ENCODE results near the gene TRNAU1AP.
"Not testable (repeated sequence)": the region's sequence is repeated elsewhere in the genome, so short reads cannot be mapped to it uniquely, and the experiment has no call there.

The TRNAU1AP gene

DNA sequence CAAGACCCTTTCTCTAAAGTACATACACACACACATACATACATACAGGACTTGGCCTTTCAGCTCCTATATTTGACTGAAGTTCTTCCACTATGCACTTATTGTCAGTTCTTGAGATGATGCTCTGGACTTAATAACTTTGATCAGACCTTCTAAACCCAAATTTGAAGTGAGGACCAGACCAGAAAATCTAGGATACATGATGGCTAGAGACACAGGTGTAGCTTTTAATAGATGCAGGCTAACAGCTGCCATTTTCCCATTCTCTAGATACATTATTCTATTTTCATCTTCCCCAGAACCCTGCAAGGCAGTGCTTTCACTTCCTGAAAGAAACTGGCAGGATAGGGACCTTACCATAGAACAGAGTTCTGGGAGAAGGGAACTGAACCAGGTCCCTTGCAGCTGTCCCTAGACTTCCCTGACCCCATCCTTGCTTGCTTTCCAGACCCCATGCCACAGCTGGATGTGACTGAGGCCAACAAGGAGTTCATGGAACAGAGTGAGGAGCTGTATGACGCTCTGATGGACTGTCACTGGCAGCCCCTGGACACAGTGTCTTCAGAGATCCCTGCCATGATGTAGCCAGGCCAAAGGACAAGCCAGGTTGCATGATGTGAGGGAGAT is 24.3 kb downstream of the TRNAU1AP start:
- no peak for DNase-seq (ENCODE audit: low spot score)

DNA sequence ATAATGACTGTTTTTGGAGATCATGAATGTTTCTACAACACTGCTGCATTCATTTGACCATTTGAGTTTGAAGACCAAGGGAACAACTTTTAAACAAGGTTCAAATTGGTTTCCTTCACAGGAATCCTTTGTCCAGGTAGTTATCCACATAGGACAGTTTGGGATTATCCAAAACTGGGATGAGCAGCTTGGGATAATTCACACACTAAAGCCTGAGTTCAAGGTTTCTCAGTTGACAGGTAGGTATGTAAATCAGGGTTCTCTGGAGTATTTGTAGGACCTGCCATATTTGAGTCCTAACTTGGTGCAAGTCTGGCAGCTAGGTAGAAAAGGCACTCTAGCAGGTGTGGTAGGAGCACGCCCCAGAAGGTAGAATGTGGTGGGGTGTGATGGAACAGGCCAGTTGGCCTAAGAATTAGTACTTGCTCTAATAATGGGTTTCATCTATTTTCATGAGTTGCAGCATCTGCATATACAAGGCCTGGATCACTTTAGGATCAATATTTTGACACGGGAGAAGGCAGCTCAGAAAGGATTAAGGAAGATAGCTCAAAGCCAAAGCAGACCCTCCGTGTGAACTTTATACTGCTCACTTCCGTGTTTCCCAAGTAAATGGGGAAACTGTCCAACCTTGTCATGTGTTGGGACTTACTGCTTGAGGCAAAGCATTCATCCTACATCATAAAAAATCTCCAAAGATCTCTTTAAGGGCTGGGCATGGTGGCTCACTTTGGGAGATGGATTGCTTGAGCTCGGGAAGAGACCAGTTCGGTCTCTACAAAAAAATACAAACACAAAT is 25.1 kb downstream of the TRNAU1AP start:
- DNase-seq (ENCODE audit: low spot score) = no peak

DNA sequence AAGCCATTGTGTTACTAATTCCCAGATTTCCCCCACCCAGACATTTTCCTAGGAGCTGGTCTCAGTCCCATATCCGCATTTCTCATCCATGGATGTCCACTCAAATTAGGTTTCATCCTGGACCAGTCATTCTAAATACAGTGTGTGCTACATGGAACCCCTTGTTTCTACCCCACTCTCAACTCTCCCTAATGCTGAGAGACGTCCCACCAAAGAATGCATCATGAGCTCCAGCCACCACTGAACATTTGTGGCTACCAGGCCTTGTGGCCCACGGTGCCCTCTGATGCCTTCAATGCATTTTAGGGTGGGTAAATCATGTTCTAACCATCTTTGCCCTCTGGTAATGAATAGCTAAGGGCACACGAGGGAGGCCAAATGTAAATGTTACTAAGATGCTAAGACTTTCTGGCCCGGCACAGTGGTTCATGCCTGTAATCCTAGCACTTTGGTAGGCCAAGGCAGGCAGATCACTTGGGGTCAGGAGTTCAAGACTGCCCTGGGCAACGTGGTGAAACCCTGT is 25.9 kb downstream of the TRNAU1AP start:
- no peak for DNase-seq (ENCODE audit: low spot score)

DNA sequence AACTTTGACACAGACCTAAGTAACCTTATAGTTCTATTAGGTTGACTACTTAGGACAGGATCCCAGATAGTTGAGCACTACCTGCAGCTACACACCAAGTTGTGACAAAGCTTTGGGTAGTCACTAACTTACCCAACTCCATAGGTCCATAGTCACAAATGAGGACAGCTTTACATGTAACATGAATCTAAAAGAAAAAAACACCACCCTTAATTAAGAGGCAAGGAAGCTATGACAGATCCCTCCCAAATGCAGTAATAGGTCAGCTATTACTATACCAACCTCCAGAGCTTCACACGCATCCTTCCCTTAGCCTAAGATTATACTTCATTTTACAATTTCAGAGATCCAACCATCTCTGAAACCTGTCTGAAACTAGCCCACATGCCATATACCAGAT is 26.5 kb downstream of the TRNAU1AP start:
- DNase-seq (ENCODE audit: low spot score) = no peak

DNA sequence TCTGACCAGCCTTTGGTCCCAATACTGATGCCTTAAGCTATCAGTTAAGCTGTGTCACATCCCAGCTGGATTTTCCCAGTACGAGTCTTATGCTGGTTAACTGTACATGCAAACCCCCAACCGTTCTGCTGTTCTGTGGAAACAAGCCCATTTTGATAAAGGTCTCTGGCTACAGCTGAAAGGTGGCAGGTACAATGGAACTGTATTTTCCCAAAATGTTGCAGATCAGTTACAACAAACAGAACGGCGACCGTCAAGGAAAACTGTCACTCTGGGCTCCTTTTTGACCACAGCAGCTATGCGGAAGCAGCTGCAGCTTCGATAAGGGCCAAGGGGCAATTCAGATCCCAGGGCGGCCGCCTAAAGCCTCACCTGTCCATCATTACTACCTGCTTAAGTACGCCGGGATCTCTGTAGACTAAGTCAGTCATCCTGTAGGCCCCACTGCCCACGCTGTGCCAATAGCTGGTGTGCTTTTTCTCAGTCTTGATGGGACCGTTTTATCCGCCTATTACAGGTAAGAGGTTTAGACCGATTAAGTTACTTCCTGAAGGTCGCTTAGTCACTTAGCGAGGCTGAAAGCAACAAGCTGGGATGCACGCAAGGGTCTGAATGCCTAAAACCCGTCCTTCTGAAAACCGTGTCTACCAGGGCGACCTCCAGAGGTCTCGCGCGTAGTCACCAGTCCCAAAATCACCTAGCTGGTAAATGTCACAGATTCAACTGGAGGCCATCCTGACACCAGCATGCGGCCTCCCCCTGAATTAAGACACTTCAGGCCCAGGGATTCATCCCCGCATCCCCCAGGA is 28.0 kb downstream of the TRNAU1AP start:
- no peak for DNase-seq (ENCODE audit: low spot score)

DNA sequence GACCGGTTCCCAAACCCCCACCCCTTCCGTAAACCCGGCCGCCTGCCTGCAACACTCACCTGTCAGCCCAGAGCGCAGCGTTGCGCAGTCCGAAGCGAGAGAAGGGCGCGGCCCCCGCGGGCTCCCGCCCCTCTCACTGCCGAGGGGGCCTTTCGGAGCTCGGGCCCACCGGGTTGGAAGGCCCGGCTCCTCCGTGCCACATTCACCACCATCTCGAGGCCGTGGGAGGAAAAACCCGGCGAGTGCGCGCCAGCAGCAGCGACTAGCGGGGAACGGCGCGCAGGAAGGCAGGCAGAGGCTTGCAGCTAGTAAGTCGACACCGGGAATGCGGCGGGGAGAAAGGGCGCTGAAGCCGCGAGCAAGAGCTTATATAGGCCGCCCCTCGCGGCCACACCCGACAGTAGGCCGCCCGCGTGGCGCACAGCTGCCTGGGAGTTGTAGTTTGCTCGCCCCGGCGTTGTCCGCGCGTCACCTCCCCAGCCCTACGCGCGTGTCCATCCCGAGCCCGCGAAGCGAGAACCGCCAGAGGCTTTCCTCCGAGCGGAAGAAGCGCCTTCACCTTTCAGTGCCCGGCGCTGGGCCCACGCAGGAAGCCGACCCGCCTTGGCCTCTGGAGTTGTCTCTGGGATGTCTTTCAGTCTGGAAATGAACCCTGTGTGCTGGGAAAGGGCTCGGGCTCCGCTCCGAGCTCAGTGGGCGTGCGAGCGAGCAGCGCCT is 28.8 kb downstream of the TRNAU1AP start:
- DNase-seq (ENCODE audit: low spot score) = peak; percentile 94

DNA sequence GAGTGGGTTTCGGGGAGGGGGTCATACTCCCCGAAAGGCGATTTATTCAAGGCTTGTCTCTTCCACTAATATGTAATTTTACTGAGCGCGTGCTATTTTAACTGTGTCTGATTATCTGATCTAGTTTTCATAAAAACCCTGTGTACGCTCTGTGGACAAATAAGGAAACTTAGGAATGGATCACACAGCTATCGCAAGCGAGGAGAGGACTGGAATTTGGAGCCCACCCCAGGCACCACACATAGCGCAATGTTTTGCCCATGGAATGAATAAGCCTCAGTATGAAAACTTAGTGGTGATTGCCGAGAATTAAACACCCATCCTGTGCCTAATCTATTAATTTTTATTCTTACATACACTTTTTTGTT is 29.3 kb downstream of the TRNAU1AP start:
- no peak for DNase-seq (ENCODE audit: low spot score)

DNA sequence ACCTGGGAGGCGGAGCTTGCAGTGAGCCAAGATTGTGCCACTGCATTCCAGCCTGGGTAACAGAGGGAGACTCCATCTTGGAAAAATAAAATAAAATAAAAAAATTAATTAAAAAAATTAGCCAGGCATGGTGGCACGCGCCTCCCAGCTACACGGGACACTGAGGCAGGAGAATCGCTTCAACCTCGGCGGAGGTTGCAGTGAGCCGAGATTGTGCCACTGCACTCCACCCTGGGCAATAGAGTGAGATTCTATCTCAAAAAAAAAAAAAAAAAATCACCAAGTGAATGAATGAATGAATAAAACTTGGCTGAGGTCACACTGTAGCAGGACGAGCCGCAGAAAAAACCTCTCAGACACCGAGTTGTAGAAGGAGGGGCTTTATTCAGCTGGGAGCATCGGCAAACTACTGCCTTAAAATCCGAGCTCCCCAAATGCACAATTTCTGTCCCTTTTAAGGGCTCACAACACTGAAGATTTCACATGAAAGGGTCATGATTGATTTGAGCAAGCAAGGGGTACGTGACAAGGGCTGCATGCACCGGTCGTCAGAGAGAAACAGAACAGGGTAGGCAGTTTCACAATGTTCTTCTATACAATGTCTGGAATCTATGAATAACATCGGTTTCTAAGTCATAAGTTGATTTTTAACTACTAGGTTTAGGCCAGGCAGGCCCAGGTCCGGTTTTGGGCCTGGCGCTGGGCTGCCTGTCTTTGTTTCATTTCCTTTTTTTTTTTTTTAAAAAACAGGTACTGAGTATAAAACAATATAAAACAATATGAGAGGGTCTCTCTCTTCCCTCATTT is 33.9 kb downstream of the TRNAU1AP start:
- not testable (repeated sequence) for DNase-seq (ENCODE audit: low spot score)

DNA sequence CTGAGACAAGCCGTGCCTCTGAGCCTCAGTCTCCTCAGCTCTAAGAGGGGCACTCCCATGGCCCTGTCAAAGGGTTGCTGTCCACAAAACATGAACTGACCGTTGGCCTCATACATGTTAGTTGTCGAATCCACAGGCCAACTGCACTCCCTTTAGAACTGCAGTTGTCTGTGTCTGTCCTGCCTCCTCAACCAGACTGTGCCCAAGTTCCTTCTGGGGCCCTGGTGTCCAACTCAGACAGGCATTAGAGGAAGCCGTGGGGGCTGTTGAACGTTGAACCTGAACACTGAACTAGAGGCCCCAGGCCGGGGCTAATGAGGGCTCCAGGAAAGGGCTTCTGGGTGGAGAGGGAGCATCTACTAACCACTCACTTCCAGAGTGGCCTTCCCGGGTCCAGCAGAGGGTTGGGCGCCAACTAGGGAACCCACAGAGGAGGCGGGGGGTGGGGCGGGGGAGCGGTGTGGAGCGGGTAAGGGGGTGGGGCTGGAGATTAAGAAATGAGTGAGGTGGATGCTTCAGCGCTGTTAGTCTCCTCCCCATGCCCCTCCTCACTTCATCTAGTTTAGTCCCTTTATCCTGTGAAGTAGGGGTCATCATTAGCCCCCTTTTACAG is 38.9 kb downstream of the TRNAU1AP start, which contains the start of gene RAB42:
Gene RAB42 (plus strand): TSS at position 558 of the 613 bp plus-strand sequence. CDS start 247 bp downstream, outside the sequence.
- no peak for DNase-seq (ENCODE audit: low spot score)

DNA sequence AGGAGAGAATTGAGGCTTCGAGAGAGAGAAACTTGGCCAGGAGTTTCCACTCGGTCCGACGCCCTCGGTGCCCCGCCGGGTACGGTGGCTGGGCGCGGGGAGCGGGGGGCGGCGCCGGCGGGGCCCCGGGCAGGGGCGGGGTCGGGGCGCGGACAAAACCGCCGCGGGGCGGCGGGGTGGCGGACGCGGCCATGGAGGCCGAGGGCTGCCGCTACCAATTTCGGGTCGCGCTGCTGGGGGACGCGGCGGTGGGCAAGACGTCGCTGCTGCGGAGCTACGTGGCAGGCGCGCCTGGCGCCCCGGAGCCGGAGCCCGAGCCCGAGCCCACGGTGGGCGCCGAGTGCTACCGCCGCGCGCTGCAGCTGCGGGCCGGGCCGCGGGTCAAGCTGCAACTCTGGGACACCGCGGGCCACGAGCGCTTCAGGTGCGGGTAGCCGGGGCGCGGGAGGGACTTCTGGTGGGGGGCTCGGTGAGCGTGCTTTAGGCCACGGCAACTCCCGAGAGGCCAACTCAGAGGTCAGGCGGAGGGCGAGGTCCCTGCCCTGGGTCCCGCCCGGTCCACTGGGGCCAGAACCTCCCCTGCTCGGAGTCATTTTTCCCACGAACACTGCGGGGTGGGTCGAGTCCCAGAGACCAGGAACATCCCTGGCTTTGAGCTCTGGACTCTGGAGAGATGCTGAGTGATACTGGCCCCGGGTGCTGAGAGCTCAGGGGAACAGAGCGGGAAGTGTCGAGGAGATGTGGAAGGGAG is 39.6 kb downstream of the TRNAU1AP start:
- DNase-seq (ENCODE audit: low spot score) = no peak

DNA sequence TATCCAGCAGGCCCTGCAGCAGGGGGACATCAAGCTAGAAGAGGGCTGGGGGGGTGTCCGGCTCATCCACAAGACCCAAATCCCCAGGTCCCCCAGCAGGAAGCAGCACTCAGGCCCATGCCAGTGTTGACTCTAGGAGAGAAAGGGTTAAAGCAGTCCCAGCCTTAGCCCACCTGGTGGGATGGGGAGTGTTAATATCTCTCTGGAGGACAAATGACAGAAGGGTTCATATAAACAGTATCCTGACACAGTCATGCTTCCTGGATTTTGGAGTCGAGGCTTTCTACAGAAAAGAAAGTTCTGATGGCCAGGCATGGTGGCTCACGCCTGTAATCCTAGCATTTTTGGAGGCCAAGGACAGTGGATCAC is 41.1 kb downstream of the TRNAU1AP start:
- not testable (repeated sequence) for DNase-seq (ENCODE audit: low spot score)

DNA sequence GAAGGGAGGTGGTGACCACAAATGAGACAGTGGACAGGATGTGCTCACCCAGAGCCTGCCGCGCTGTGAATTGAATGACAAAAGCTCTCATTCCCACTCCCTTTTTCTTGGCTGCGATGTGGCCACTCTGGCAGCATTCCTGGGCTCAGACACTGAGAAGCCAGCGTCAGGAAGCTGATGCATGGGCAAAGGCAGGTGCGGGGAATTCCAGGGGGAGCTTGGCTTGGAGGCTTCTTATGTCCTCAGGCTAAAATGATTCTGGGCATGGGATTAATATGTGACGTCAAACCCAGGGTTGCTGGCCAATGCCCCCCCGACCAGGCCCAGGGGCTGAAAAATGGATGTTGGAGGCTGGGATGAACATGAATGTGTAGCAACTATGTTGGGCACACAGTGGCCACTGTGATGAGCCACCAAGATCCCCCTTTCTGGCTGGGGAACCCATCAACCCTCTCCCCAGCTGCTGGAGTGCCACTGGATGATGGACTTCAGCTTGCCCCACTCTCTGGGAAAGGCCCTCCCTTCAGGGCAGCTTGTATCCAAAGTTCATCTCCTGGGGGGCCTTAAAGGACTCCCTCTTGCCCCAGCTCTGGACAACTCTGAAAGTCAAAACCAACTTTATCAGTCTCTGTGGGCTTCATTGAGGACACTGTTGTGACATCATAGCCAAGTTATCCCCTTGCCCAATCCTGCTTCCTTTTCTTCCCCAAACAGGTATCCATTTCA is 42.0 kb downstream of the TRNAU1AP start:
- not testable (repeated sequence) for DNase-seq (ENCODE audit: low spot score)

DNA sequence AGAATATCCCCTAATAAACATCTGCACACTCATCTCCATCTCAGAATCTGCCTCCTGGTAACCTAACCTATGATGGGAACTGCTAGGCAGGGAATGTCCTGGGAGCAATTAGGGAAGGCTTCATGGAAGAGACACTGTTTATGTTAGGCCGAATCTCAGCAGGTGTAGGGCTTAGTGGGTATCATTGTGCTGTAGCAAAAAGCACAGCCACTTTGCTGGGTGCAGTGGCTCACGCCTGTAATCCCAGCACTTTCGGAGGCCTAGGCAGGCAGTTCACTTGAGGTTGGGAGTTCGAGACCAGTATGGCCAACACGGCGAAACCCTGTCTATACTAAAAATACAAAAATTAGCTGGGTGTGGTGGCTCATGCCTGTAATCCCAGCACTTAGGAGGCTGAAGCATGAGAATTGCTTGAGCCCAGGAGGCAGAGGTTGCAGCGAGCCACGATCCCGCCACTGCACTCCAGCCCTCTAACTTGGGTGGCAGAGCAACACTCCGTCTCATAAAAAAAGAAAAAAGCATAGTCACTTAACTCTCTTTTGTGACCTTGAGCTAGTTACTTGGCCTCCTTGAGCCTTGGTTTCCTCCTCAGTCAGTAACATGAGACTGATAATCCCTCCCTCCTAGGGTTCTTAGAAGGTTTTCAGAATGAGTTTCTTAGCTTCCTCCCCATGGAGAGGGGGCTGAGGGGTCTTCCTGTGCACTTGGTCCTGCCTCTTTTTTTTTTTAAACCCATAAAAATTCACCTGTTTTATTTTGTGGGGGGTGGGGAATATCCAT is 42.7 kb downstream of the TRNAU1AP start:
- DNase-seq (ENCODE audit: low spot score) = no peak

DNA sequence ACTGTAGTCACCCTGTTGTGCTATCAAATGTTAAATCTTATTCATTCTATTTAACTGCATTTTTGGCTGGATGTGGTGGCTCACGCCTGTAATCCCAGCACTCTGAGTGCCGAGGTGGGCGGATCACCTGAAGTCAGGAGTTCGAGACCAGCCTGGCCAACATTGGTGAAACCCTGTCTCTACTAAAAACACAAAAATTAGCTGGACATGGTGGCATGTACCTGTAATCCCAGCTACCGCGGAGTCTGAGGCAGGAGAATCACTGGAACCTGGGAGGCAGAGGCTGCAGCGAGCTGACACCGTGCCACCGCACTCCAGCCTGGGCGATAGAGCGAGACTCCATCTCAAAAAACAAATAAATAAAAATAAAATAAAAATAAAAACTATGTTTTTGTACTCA is 43.4 kb downstream of the TRNAU1AP start:
- not testable (repeated sequence) for DNase-seq (ENCODE audit: low spot score)

DNA sequence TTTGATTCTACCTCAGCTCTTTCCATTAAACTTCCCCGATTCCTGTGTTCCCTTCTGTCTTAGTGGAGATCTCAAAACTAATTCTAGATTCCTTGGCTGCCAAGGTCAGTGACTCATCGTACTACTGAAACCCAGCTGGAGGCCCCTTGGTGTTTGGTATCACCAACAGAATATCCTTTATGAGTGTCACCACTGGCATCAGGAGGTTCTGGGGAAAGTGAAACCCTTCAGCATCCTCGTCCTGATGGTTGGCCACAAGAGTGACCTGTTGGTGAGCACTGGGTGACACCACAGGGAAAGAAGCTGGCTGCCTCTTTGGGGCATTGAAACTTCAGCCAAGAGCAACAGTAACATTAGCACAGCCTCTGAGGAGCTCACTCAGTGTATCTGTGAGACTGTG is 48.8 kb downstream of the TRNAU1AP start:
- DNase-seq (ENCODE audit: low spot score) = no peak

DNA sequence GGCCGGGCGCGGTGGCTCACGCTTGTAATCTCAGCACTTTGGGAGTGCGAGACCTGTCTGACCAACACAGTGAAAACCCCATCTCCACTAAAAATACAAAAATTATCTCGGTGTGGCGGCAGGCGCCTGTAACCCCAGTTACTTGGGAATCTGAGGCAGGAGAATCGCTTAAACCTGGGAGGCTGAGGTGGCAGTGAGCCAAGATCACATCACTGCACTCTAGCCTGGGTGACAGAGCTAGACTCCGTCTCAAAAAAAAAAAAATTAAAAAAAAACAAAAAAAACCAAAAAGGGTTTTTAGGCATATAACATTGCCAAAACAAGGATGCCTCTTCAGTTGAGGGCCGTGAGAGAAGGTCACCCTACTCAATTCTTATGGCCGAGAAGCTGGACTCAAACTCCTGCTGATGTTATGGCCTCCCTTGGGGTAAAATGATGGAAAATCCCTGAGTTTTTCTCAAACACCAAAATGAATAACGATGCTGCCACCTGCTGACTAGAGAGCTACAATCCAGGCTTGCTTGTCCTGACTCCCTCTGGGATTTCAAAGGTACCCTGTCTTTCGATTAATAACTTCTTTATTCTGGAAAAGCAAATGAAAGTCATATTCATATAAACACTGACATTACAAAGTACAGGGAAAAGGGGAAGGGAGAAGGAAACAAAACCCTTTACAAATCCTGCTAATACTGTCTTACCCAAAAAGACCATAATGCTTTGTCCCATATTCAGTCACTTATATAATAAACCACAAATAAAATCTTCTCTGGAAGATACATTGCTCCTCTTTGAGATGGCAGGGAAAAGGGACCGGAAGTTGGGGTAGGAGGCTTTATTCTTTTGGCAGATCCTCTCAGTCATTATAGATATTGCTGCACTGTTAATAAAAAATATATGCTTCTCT is 49.9 kb downstream of the TRNAU1AP start:
- DNase-seq (ENCODE audit: low spot score) = peak; percentile 56

DNA sequence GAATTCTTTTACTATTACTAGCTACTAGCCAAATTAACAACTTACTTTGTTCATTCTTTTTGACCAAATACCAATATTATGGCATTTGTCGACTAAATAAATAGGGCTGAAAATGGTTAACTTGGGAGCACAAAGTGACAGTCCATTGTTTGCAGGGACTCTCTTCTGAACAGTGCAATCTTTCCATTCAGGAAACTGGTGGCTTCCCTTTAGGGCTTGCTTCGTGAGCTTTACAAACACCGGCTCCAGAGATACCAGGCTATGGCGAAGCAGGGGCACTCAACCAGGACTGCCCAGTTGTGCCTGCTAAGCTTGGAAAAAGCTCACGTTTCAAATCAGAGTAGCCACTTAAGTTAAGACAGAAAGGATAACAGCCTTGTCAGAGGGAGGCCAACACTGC is 51.5 kb downstream of the TRNAU1AP start:
- DNase-seq (ENCODE audit: low spot score) = no peak
